ENCODE measurements around the gene LRRC4C. TPM values are rescaled to one million over a fixed set of nuclear protein-coding genes. Genes with fewer than 3 reads are reported as not detected.

LRRC4C gene
- total RNA-seq, 1 donor from 2014 or later: 5.5 TPM

- H3K27ac Mint-ChIP-seq (ENCODE audit: unreplicated experiment): no peak overlapping the region
- H3K4me1 Mint-ChIP-seq: peaks cover 39% of the 10 kb centered on the region
- no peak for TF ChIP-seq CTCF (conservative IDR thresholded peaks at IDR 0.05)
- H3K27me3 Mint-ChIP-seq (ENCODE audit: low read depth): peaks cover 15% of the 10 kb centered on the region
- peak overlapping the region; percentile 24 for H3K4me3 Mint-ChIP-seq
- DNase-seq (ENCODE audit: low read depth, low spot score): no peak
- H3K9me3 Mint-ChIP-seq: no peaks in the 10 kb centered on the region
- H3K36me3 Mint-ChIP-seq (ENCODE audit: low read depth): no peaks in the 10 kb centered on the region
Observed at GRCh38 chr11:40287916-40288803, 1171.3 kb downstream of the LRRC4C start.

- peaks cover under 1% of the 10 kb centered on the region for H3K27me3 Mint-ChIP-seq (ENCODE audit: low read depth)
Observed at GRCh38 chr11:40286137-40286536, 1173.3 kb downstream of the LRRC4C start.

GRCh38 chr11:40285558-40285957 is 1173.9 kb downstream of the LRRC4C start:
- Mint-ChIP-seq H3K4me3 (no peak overlapping the region), H3K27me3 (ENCODE audit: low read depth) (no peaks in the 10 kb centered on the region), H3K27ac (ENCODE audit: unreplicated experiment) (no peak overlapping the region), H3K4me1 (peaks cover 32% of the 10 kb centered on the region), H3K36me3 (ENCODE audit: low read depth) (no peaks in the 10 kb centered on the region), H3K9me3 (no peaks in the 10 kb centered on the region)
- no peak for DNase-seq (ENCODE audit: low read depth, low spot score)
- no peak for TF ChIP-seq CTCF (conservative IDR thresholded peaks at IDR 0.05)

More at GRCh38 chr11:40286137-40286536, 1173.3 kb downstream of the LRRC4C start:
- Mint-ChIP-seq H3K36me3 (ENCODE audit: low read depth) (no peaks in the 10 kb centered on the region), H3K4me1 (peaks cover 30% of the 10 kb centered on the region), H3K9me3 (no peaks in the 10 kb centered on the region), H3K4me3 (no peak overlapping the region), H3K27ac (ENCODE audit: unreplicated experiment) (no peak overlapping the region)
- TF ChIP-seq CTCF (conservative IDR thresholded peaks at IDR 0.05): no peak
- no peak for DNase-seq (ENCODE audit: low read depth, low spot score)

- H3K27me3 Mint-ChIP-seq (ENCODE audit: low read depth): no peaks in the 10 kb centered on the region
- H3K4me3 Mint-ChIP-seq: peak overlapping the region; percentile 80
- no peaks in the 10 kb centered on the region for H3K9me3 Mint-ChIP-seq
- no peak for TF ChIP-seq CTCF (conservative IDR thresholded peaks at IDR 0.05)
- H3K4me1 Mint-ChIP-seq: peaks cover 22% of the 10 kb centered on the region
- peak overlapping the region; percentile 99 for H3K27ac Mint-ChIP-seq (ENCODE audit: unreplicated experiment)
- no peak for DNase-seq (ENCODE audit: low read depth, low spot score)
- H3K36me3 Mint-ChIP-seq (ENCODE audit: low read depth): no peaks in the 10 kb centered on the region
Observed at GRCh38 chr11:40281052-40281580, 1178.3 kb downstream of the LRRC4C start.

GRCh38 chr11:40280159-40281051 is 1179.0 kb downstream of the LRRC4C start:
- TF ChIP-seq CTCF (conservative IDR thresholded peaks at IDR 0.05): no peak
- Mint-ChIP-seq H3K4me3 (peak overlapping the region; percentile 80), H3K27ac (ENCODE audit: unreplicated experiment) (peak overlapping the region; percentile 99), H3K27me3 (ENCODE audit: low read depth) (no peaks in the 10 kb centered on the region), H3K4me1 (peaks cover 22% of the 10 kb centered on the region), H3K36me3 (ENCODE audit: low read depth) (no peaks in the 10 kb centered on the region), H3K9me3 (no peaks in the 10 kb centered on the region)
- peak; percentile 12 for DNase-seq (ENCODE audit: low read depth, low spot score)

Data from neural crest cell (in vitro differentiated cells).